Mesothelial cell of epicardium (in vitro differentiated cells): ENCODE results near the gene KL. TPM values are rescaled to one million over a fixed set of nuclear protein-coding genes. Genes with fewer than 3 reads are reported as not detected.

ENCODE experiments used
- DNase-seq, 2 experiments: peaks; one replicate each; pipeline ENCODE4 v3.0.0; 2021; ENCODE audit warnings: low spot score in 2 of 2; ENCODE audit not compliant: unreplicated experiment in 2 of 2
- H3K27ac Mint-ChIP-seq: 2 replicates; pipeline ENCODE4 v1.8.0; 2021; ENCODE audit warnings: mixed read lengths
- H3K27me3 Mint-ChIP-seq: 2 replicates; pipeline ENCODE4 v1.8.0; 2021; ENCODE audit warnings: low read depth, mixed read lengths
- H3K36me3 Mint-ChIP-seq: 2 replicates; pipeline ENCODE4 v1.8.0; 2021; ENCODE audit warnings: mixed read lengths
- H3K4me1 Mint-ChIP-seq: 2 replicates; pipeline ENCODE4 v1.8.0; 2021; ENCODE audit warnings: mixed read lengths
- H3K4me3 Mint-ChIP-seq: 2 replicates; pipeline ENCODE4 v1.8.0; 2021; ENCODE audit warnings: mild to moderate bottlenecking, moderate library complexity, mixed read lengths
- H3K9me3 Mint-ChIP-seq: 2 replicates; pipeline ENCODE4 v1.8.0; 2021; ENCODE audit warnings: mixed read lengths
- total RNA-seq: library from RNA; stranded (reverse); gene quantifications from 3 replicates; pipeline ENCODE4 v1.2.1, GENCODE V29; 2021
- TF ChIP-seq, protein P1 (sequence below): fragments of 200-600 bp; sonication (generic); IDR thresholded peaks from one replicate; pipeline ENCODE4 v1.5.0; 2021; ENCODE audit warnings: antibody characterized with exemption; ENCODE audit not compliant: unreplicated experiment

Gene KL
- total RNA-seq, 1 donor from 2014 or later = 0.40 TPM

DNA sequence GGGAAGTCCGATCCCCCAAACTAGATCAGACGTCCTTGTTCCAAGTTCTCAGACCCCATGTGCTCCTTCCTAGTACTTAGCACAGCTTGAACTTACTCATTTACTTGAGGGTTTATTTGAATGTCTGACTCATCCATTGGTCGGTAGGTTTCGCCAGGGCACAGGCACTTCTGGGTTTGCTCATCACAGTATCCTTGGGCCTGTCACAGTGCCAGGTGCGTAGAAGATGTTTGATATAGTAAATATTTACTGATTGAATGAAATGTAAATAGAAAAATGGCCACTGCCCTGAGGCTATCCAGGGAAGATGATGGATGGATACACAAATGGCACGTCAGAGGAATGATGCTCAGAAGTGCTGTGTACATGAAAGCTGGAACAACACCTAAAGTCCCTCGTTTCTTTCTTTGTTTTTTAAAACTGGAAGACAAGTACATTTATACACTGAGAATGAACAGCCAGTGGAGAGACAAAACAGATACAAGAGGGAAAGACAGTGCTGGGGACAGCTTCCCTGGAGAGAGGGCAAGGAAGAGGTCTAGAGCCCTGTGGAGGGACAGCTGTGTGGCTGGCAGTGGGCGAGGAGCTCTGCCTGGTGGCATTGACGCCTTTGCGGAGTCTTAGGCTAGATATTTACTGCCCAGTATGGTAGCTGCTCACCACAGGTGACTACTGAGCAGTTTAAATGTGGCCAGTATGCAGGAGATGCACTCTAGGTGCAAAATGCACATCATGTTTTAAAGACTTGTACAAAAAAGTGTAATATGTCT, 31.2 kb upstream of the KL start:
- H3K36me3 Mint-ChIP-seq = no peaks in the 10 kb centered on the region
- TF ChIP-seq, protein P1, sequence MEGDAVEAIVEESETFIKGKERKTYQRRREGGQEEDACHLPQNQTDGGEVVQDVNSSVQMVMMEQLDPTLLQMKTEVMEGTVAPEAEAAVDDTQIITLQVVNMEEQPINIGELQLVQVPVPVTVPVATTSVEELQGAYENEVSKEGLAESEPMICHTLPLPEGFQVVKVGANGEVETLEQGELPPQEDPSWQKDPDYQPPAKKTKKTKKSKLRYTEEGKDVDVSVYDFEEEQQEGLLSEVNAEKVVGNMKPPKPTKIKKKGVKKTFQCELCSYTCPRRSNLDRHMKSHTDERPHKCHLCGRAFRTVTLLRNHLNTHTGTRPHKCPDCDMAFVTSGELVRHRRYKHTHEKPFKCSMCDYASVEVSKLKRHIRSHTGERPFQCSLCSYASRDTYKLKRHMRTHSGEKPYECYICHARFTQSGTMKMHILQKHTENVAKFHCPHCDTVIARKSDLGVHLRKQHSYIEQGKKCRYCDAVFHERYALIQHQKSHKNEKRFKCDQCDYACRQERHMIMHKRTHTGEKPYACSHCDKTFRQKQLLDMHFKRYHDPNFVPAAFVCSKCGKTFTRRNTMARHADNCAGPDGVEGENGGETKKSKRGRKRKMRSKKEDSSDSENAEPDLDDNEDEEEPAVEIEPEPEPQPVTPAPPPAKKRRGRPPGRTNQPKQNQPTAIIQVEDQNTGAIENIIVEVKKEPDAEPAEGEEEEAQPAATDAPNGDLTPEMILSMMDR = no peak
- peaks cover 24% of the 10 kb centered on the region for H3K4me1 Mint-ChIP-seq
- peaks cover 23% of the 10 kb centered on the region for H3K27me3 Mint-ChIP-seq
- peaks cover 16% of the 10 kb centered on the region for H3K9me3 Mint-ChIP-seq
- no peak overlapping the region for H3K27ac Mint-ChIP-seq
- H3K4me3 Mint-ChIP-seq = no peak overlapping the region
- no peak for DNase-seq

DNA sequence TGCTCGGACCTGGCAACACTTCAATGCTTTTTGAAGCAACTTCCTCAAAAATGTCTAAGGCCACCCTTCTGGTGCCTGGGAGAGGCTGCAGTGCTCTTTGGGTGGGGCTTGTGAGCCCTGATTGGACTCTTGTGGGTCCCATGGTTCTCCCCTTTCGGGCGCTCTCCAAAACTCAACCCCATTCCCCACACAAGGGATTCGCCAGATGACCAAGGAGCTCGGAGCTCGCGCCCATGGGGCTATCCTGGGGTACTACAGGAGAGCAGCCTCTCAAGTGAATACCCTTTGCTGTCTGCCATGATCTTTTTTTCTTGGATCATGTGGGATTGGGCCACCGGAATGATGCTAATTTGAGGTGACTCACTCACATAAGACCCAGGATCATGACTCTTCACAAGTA, 29.7 kb upstream of the KL start:
- TF ChIP-seq, protein P1 = no peak
- DNase-seq = no peak
- peaks cover 21% of the 10 kb centered on the region for H3K27me3 Mint-ChIP-seq
- H3K36me3 Mint-ChIP-seq = no peaks in the 10 kb centered on the region
- H3K9me3 Mint-ChIP-seq = peaks cover 16% of the 10 kb centered on the region
- H3K4me3 Mint-ChIP-seq = no peak overlapping the region
- no peak overlapping the region for H3K27ac Mint-ChIP-seq
- peaks cover 22% of the 10 kb centered on the region for H3K4me1 Mint-ChIP-seq

DNA sequence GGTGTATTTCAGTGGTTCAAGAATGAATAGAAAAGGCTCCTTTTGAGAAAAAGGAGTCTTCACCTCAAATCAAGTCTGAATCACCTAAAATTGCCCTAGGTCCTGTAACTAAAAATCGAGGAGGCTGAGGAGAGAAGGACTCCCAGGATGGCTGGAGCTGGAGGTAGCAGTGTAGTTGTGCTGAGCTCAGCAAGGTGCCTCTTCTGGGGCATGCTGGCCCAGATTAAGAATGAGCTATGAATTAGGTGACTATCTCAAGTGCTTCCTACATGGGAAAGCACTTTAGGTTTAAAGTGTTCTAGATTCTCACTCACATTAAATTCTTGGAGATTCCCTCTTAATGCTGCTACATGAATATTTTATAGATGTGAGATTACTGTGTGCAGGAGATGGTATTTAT, 28.8 kb upstream of the KL start:
- Mint-ChIP-seq H3K4me3 (no peak overlapping the region), H3K27me3 (peaks cover 23% of the 10 kb centered on the region), H3K36me3 (no peaks in the 10 kb centered on the region), H3K9me3 (peaks cover 16% of the 10 kb centered on the region), H3K4me1 (peaks cover 18% of the 10 kb centered on the region), H3K27ac (no peak overlapping the region)
- TF ChIP-seq, protein P1 = no peak
- no peak for DNase-seq

DNA sequence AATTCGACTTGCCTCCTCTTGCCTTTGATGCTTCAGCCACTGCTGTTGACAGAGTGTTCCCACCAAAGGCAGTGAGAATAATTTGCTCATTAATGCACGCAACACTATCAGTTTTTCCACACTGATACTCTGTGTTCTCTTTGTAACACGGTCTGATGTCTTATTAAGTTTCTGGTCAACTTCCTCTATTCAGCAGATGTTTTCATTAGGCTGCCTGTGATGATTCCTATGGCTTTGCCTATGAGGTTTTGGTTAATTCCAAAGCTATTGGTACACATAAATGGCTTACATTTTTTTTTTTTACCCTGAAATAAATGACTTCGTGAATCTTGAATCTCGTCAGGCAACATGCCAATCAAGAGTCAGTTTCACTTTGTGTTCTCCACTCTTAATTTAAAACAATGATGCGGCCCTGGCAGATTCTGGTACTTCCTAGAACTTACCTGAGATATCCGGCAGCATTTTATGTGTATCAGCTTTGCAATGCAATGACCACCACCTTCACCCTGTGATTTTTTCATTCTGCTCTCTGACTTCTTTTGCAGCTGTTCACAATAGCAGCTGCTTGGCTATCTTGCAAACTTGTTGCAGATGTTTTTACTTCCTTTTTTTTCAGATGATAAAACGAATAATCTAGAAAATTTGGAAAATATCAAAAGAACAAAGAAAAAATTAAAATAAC, 27.5 kb upstream of the KL start:
- TF ChIP-seq, protein P1 = no peak
- H3K4me1 Mint-ChIP-seq = peaks cover 7% of the 10 kb centered on the region
- peaks cover 23% of the 10 kb centered on the region for H3K27me3 Mint-ChIP-seq
- DNase-seq = no peak
- H3K4me3 Mint-ChIP-seq = no peak overlapping the region
- peaks cover 16% of the 10 kb centered on the region for H3K9me3 Mint-ChIP-seq
- no peak overlapping the region for H3K27ac Mint-ChIP-seq
- no peaks in the 10 kb centered on the region for H3K36me3 Mint-ChIP-seq

DNA sequence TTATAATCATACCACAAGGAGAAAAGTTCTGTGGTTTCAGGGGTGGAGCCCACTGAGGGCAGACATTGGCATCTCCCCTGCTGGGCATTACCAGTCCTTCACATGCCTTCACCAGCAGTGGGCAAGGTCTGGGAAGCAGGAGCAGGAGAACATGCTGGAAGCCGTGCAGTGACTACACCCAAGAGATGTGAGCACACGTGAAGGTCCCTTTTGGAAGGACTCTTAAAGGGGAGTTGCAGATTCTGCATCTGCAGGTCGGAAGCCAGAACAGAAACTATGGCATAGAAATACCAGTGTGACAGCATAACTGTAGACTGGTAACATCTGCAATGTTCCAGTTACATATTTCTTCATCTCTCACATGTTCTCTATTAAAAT, 26.9 kb upstream of the KL start:
- TF ChIP-seq, protein P1 = no peak
- DNase-seq = no peak
- no peaks in the 10 kb centered on the region for H3K36me3 Mint-ChIP-seq
- H3K27me3 Mint-ChIP-seq = peaks cover 22% of the 10 kb centered on the region
- H3K4me3 Mint-ChIP-seq = no peak overlapping the region
- H3K27ac Mint-ChIP-seq = no peak overlapping the region
- peaks cover 6% of the 10 kb centered on the region for H3K4me1 Mint-ChIP-seq
- peaks cover 15% of the 10 kb centered on the region for H3K9me3 Mint-ChIP-seq
